PFSK-1 (cell line): ENCODE data around the gene CNGB1.

Source experiments
- FOXP2 ChIP-seq: optimal IDR thresholded peaks from 2 replicates; pipeline ENCODE3; 2011; ENCODE audit warnings: borderline replicate concordance, control low read depth, inconsistent platforms; ENCODE audit not compliant: insufficient read depth; ENCODE audit errors: extremely low read length, extremely low read depth
- POLR2AphosphoS5 ChIP-seq: IDR thresholded peaks from 2 replicates; pipeline ENCODE4 v1.6.1; 2012; ENCODE audit warnings: low read depth, mild to moderate bottlenecking, control low read depth, low read length, moderate library complexity
- REST ChIP-seq, 2 experiments: IDR thresholded peaks; 2 replicates each; pipeline versions ENCODE4 v1.6.1 to v1.8.0; 2011 to 2012; ENCODE audit warnings: low read depth in 2 of 2, low read length in 2 of 2, control low read depth in 1 of 2, inconsistent platforms in 1 of 2, mild to moderate bottlenecking in 1 of 2, moderate library complexity in 1 of 2; ENCODE audit not compliant: insufficient read depth in 1 of 2
- SIN3A ChIP-seq: IDR thresholded peaks from 2 replicates; pipeline ENCODE4 v1.6.1; 2012; ENCODE audit warnings: mild to moderate bottlenecking, low read length, moderate library complexity, borderline replicate concordance; ENCODE audit not compliant: insufficient read depth
- TAF1 ChIP-seq: IDR thresholded peaks from 2 replicates; pipeline ENCODE4 v1.6.1; 2012; ENCODE audit warnings: low read length, control low read depth, borderline replicate concordance; ENCODE audit not compliant: insufficient read depth

CNGB1 gene

GRCh38 chr16:57892041-57892440 is 78.9 kb downstream of the CNGB1 start:
- TF ChIP-seq SIN3A, result no peak
- no peak for TF ChIP-seq FOXP2
- no peak for TF ChIP-seq REST (IDR thresholded peaks at IDR 0.05; ENCODE audit: insufficient read depth in 1 of 2, low read depth in 2 of 2, low read length in 2 of 2)
- no peak for TF ChIP-seq POLR2AphosphoS5
- TF ChIP-seq TAF1, result no peak

DNA sequence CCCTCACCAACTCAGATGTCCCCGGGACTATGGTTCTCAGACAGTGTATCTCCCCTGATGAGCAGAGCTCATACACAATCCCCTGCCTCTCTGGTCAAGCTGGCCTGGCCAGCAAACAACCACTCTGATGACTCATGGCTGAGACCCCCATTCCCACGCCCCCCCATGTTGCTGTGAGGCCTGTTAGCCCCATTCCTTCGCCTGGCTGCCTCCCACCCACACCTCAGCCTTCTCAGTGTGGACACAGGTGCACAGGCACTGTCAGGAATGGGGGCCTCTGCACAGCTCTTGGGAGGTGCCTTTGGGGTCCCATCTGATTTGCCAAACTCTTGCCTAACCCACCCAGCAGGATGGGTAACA is 80.2 kb downstream of the CNGB1 start:
- no peak for TF ChIP-seq REST (IDR thresholded peaks at IDR 0.05; ENCODE audit: insufficient read depth in 1 of 2, low read depth in 2 of 2, low read length in 2 of 2)
- no peak for TF ChIP-seq TAF1
- TF ChIP-seq FOXP2, result no peak
- no peak for TF ChIP-seq SIN3A
- TF ChIP-seq POLR2AphosphoS5, result no peak

DNA sequence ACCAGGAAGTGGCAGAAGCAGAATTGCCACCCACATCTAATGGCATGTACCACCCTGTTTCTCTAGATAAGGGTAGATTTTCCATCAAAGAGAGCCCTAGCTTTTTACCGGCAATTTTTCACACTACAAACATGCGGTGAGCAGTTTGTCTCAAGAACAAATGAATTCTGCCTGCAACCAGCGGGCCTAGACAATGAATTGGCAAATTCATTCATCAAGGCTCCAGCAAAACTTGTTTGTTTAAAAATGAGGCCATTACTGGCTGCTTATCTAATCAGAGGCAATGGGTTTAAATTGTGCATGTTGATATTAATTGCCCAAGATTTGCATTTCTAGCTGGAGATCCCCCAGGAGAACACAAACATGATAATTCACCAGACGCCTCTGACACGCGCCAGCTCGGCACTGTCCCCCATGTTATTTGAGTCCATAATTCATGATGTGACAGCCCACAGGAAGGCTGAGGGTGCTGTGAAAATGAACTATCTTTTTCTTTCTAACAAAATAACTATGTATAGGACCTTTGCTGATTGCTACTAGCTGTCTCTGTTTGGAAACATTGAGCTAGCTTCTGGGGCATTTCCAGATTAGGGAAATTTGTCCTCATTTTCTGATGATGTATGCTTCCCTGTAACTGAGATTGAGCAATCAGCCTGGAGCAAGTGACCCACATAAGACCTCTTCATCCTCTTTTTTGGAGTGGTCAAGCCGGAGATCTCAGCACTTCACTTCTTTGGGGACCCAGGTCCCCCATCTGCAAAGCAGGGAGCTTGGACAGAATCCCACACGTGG is 80.8 kb downstream of the CNGB1 start:
- TF ChIP-seq POLR2AphosphoS5 (no peak), TAF1 (no peak), REST (IDR thresholded peaks at IDR 0.05; ENCODE audit: insufficient read depth in 1 of 2, low read depth in 2 of 2, low read length in 2 of 2) (no peak), FOXP2 (no peak), SIN3A (no peak)

DNA sequence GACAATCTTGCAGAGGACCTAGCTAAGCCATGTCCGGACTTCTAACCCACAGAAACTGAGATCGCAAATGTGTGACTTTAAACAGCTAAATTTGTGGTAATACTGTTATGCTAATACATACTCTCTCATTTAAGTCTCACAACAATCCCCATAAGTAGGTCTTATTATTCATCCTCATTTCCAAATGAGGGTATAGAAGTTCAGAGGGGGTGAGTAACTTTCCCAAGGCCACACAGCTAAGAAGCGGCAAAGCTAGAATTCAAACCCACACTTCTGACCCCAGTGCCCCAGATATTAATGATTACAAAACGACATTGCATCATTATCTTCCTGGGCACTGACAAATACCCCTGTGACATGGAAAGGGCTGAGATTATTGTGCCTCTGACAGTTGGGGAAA is 81.4 kb downstream of the CNGB1 start:
- no peak for TF ChIP-seq SIN3A
- no peak for TF ChIP-seq FOXP2
- no peak for TF ChIP-seq TAF1
- no peak for TF ChIP-seq POLR2AphosphoS5
- no peak for TF ChIP-seq REST (IDR thresholded peaks at IDR 0.05; ENCODE audit: insufficient read depth in 1 of 2, low read depth in 2 of 2, low read length in 2 of 2)

DNA sequence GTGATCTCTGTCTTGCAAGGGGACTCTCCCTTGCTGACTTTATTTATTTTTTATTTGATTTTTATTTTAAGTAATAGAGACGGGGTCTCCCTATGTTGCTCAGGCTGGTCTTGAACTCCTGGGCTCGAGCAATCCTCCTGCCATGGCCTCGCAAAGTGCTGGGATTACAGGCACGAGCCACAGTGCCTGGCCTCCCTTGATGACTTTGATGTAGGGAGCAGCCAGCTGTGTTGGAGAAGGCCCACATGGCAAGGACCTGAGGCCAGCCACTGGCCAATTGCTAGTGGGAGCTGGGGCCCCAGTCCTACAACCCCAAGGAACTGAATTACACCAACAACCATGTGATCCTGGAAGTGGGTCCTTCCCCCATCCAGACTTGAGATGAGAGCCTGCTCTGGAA is 81.8 kb downstream of the CNGB1 start:
- TF ChIP-seq POLR2AphosphoS5, result no peak
- TF ChIP-seq TAF1, result no peak
- no peak for TF ChIP-seq FOXP2
- TF ChIP-seq REST (IDR thresholded peaks at IDR 0.05; ENCODE audit: insufficient read depth in 1 of 2, low read depth in 2 of 2, low read length in 2 of 2), result no peak
- no peak for TF ChIP-seq SIN3A
